LNCAP (cell line): ENCODE results near the gene UST.

Experiments
- TF ChIP-seq, protein P1 (sequence below): fragments of 450-650 bp; IDR thresholded peaks from 2 replicates; pipeline ENCODE4 v1.5.1; 2017; ENCODE audit warnings: mild to moderate bottlenecking

UST gene

DNA sequence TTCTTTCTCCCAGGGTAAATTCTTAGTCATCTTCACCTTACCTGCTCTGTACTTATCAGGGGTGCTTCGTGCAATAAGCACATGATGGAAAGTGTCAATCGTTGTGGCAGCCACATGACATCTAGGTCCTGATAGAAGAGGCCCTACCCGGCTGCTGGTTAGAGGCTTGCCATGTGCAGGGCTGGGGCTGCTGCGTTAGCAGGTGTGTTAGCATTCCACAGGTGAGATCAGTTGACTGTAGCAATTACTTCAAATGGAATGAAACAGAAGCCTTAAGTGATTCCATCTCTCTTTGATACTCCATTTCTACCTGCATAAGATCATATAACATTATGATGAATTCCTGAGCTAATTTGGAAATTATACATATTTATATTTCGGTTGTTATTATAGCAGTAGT, 127.0 kb downstream of the UST start:
- TF ChIP-seq, protein P1, sequence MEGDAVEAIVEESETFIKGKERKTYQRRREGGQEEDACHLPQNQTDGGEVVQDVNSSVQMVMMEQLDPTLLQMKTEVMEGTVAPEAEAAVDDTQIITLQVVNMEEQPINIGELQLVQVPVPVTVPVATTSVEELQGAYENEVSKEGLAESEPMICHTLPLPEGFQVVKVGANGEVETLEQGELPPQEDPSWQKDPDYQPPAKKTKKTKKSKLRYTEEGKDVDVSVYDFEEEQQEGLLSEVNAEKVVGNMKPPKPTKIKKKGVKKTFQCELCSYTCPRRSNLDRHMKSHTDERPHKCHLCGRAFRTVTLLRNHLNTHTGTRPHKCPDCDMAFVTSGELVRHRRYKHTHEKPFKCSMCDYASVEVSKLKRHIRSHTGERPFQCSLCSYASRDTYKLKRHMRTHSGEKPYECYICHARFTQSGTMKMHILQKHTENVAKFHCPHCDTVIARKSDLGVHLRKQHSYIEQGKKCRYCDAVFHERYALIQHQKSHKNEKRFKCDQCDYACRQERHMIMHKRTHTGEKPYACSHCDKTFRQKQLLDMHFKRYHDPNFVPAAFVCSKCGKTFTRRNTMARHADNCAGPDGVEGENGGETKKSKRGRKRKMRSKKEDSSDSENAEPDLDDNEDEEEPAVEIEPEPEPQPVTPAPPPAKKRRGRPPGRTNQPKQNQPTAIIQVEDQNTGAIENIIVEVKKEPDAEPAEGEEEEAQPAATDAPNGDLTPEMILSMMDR = no peak

GRCh38 chr6:148874698-148875293, 128.0 kb downstream of the UST start:
- TF ChIP-seq, protein P1 = no peak

DNA sequence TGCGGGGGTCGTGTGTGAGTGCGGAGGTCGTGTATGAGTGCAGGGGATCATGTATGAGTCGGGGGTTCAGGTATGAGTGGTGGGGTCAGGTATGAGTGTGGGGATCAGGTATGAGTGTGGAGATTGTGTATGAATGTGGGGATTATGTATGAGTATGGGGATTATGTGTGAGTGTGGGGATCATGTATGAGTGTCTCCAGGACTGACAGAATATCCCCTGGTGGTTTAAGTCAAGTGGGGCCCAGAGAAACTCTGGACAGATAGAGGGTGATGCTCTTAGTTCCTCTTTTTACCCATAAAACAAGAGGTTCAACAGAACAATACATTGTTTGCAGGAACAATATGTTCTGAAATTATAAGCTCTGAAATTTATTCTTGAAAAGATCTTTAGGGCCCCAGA, 131.9 kb downstream of the UST start:
- TF ChIP-seq, protein P1 = no peak

- TF ChIP-seq, protein P1 = no peak
Measured at GRCh38 chr6:148881593-148882311, 134.9 kb downstream of the UST start.

GRCh38 chr6:148883270-148883669, 136.4 kb downstream of the UST start:
- TF ChIP-seq, protein P1 = no peak

- TF ChIP-seq, protein P1 = no peak
Measured at GRCh38 chr6:148884461-148884860, 137.6 kb downstream of the UST start.

DNA sequence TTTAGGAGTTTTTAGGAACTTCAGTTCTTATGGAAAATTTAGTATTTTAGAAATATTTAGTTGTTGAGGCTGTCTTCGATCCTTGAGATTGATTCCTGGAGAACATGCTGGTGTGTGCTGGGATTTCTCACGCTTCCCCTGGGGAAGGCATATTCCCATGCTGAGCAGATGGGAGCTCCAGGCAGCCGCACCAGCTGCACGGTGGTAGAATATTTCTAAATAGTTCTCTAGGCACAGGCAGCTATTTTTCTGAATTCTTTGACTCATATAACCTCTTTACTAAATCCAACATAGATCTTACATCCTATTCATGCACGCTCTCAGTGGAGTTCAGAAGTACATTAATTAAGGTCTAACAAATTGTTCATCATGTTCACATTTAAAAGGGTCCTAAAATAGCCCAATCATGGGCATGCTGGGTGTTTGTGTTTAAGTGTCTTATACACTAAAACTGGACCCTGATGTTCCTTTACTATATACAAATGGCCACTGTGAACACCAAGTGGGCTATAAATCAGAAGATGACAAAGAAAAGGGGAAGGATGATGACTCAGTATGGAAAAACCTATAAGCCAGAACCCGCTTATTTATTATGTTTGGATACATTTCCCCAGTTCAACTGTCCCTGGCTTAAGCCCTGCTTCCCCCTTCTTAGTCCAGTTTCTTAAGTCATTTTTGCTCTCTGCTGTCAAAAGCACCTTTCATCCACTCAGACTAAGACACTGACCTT, 138.5 kb downstream of the UST start:
- TF ChIP-seq, protein P1 = no peak
